GM18505 (cell line): ENCODE data around the gene PCDHGA5.
"Not testable (repeated sequence)": the region's sequence is repeated elsewhere in the genome, so short reads cannot be mapped to it uniquely, and the experiment has no call there.

Experiments used
- ATAC-seq: cut with Tn5 transposase; IDR thresholded peaks from one replicate; pipeline ENCODE4 v1.9.1; 2021; ENCODE audit not compliant: unreplicated experiment
- POLR2A ChIP-seq: IDR thresholded peaks from 4 replicates; pipeline ENCODE4 v1.6.1; 2011; ENCODE audit warnings: borderline replicate concordance; ENCODE audit not compliant: insufficient read depth, insufficient read length; ENCODE audit errors: extremely low read depth

PCDHGA5 gene

DNA sequence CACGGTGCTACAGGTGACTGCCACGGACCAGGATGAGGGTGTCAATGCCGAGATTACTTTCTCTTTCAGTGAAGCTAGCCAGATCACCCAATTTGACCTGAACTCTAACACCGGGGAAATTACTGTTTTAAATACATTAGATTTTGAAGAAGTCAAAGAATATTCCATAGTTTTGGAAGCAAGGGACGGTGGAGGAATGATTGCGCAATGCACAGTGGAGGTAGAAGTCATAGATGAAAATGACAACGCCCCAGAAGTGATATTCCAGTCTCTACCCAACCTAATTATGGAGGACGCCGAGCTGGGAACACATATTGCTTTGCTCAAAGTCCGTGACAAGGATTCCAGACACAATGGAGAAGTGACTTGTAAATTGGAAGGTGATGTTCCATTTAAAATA lies 24.7 kb downstream of the PCDHGA5 start:
- no peak for ATAC-seq
- no peak for TF ChIP-seq POLR2A

- TF ChIP-seq POLR2A, result no peak
- ATAC-seq, result no peak
Observed at GRCh38 chr5:141389153-141390042, 25.4 kb downstream of the PCDHGA5 start.

GRCh38 chr5:141392429-141393198 lies 28.7 kb downstream of the PCDHGA5 start, which contains the start of gene PCDHGA8:
Gene PCDHGA8 (plus strand): TSS chr5:141392633. CDS start chr5:141392814, 181 bp downstream.
- no peak for ATAC-seq
- TF ChIP-seq POLR2A, result no peak

DNA sequence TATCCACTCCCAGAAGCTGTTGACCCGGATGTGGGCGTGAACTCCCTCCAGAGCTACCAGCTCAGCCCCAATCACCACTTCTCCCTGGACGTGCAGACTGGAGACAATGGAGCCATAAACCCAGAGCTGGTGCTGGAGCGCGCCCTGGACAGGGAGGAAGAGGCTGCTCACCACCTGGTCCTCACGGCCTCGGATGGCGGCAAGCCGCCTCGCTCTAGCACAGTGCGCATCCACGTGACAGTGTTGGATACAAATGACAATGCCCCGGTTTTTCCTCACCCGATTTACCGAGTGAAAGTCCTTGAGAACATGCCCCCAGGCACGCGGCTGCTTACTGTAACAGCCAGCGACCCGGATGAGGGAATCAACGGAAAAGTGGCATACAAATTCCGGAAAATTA lies 29.3 kb downstream of the PCDHGA5 start:
- ATAC-seq, result no peak
- no peak for TF ChIP-seq POLR2A

DNA sequence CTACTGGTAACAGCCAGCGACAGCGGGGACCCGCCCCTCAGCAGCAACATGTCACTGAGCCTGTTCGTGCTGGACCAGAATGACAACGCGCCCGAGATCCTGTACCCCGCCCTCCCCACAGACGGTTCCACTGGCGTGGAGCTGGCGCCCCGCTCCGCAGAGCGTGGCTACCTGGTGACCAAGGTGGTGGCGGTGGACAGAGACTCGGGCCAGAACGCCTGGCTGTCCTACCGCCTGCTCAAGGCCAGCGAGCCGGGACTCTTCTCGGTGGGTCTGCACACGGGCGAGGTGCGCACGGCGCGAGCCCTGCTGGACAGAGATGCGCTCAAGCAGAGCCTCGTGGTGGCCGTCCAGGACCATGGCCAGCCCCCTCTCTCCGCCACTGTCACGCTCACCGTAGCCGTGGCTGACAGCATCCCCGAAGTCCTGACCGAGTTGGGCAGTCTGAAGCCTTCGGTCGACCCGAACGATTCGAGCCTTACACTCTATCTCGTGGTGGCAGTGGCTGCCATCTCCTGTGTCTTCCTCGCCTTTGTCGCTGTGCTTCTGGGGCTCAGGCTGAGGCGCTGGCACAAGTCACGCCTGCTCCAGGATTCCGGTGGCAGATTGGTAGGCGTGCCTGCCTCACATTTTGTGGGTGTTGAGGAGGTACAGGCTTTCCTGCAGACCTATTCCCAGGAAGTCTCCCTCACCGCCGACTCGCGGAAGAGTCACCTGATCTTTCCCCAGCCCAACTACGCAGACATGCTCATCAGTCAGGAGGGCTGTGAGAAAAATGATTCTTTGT lies 30.6 kb downstream of the PCDHGA5 start:
- ATAC-seq, result not testable (repeated sequence)

GRCh38 chr5:141397756-141398551 lies 34.0 kb downstream of the PCDHGA5 start, which contains the start of gene PCDHGB5:
Gene PCDHGB5 (plus strand): TSS chr5:141397947. CDS start chr5:141398128, 181 bp downstream.
- ATAC-seq, result peak; percentile 85

- no peak for TF ChIP-seq POLR2A
- ATAC-seq, result no peak
Observed at GRCh38 chr5:141398608-141399007, 34.6 kb downstream of the PCDHGA5 start.

GRCh38 chr5:141399555-141400258 lies 35.7 kb downstream of the PCDHGA5 start:
- TF ChIP-seq POLR2A, result no peak
- no peak for ATAC-seq

GRCh38 chr5:141402553-141403243 lies 38.7 kb downstream of the PCDHGA5 start, which contains the start of gene PCDHGA9:
Gene PCDHGA9 (plus strand): TSS chr5:141402778. CDS start chr5:141402953, 175 bp downstream.
- ATAC-seq, result no peak

DNA sequence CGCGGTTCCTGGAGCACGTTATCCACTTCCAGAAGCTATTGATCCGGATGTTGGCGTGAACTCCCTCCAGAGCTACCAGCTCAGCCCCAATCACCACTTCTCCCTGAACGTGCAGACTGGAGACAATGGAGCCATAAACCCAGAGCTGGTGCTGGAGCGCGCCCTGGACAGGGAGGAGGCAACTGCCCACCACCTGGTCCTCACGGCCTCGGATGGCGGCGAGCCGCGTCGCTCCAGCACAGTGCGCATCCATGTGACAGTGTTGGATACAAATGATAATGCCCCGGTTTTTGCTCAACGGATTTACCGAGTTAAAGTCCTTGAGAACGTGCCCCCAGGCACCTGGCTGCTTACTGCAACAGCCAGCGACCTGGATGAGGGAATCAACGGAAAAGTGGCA lies 39.4 kb downstream of the PCDHGA5 start:
- no peak for ATAC-seq
- no peak for TF ChIP-seq POLR2A

More at GRCh38 chr5:141402553-141403243, 38.7 kb downstream of the PCDHGA5 start, which contains the start of gene PCDHGA9:
- TF ChIP-seq POLR2A, result no peak

DNA sequence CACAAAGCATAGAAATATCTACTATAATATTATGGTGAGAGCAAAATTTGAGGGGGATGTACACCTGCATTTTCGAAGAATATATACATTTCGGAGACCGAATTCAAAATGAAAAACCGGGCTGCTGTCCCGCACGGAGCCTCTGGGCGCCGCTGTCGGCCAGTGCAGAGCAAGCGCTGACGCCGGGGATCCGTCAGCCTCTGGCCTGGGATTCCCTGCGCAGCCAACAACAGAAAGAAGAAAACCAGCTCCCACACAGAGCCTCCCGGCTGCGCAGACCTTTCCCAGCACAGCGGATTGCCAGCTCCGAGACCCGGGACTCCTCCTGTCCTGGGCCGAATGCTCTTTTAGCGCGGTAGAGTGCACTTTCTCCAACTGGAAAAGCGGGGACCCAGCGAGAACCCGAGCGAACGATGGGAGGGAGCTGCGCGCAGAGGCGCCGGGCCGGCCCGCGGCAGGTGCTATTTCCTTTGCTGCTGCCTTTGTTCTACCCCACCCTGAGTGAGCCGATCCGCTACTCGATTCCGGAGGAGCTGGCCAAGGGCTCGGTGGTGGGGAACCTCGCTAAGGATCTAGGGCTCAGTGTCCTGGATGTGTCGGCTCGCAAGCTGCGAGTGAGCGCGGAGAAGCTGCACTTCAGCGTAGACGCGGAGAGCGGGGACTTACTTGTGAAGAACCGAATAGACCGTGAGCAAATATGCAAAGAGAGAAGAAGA lies 44.0 kb downstream of the PCDHGA5 start, which contains the start of gene PCDHGB6:
PCDHGB6 (plus strand) TSS at position 232 of the 716 bp plus-strand sequence; CDS start at position 414, 182 bp downstream.
- not testable (repeated sequence) for ATAC-seq
